ENCODE measurements around the gene MLLT3.

DNA sequence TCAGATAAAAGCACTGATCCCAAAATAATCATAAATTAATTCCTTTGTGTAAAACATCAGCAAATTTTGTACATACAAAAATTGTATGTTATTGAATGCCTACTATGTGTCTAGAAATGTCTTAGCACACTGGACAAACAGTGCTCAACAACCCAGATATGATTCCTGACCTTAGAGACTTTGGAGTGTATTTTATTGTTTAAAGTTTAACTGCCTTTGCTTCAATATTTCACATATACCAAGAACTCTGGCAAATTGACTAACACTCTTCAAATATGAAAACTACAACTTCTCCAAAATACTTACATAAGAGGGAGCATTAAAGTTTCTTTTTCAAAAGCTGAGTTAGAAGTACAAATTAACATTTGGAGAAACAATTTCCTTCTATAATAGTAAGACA lies 231.9 kb downstream of the MLLT3 start:
- TF ChIP-seq, protein P1, sequence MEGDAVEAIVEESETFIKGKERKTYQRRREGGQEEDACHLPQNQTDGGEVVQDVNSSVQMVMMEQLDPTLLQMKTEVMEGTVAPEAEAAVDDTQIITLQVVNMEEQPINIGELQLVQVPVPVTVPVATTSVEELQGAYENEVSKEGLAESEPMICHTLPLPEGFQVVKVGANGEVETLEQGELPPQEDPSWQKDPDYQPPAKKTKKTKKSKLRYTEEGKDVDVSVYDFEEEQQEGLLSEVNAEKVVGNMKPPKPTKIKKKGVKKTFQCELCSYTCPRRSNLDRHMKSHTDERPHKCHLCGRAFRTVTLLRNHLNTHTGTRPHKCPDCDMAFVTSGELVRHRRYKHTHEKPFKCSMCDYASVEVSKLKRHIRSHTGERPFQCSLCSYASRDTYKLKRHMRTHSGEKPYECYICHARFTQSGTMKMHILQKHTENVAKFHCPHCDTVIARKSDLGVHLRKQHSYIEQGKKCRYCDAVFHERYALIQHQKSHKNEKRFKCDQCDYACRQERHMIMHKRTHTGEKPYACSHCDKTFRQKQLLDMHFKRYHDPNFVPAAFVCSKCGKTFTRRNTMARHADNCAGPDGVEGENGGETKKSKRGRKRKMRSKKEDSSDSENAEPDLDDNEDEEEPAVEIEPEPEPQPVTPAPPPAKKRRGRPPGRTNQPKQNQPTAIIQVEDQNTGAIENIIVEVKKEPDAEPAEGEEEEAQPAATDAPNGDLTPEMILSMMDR (IDR thresholded peaks at IDR 0.05; ENCODE audit: poor library complexity): no peak
- TF ChIP-seq EZH2 (IDR thresholded peaks at IDR 0.05; ENCODE audit: borderline replicate concordance) (no peak), EZH2phosphoT487 (IDR thresholded peaks at IDR 0.05; ENCODE audit: low read depth, severe bottlenecking, unreplicated experiment) (no peak)
